ENCODE measurements around the gene RASSF6.
A peak's percentile ranks its signal among the peaks of the same experiment; 100 is the strongest.
"Not testable (repeated sequence)": the region's sequence is repeated elsewhere in the genome, so short reads cannot be mapped to it uniquely, and the experiment has no call there.

The RASSF6 gene

GRCh38 chr4:73620115-73620792 is at the start of gene RASSF6:
Gene RASSF6, minus strand, starts transcription at chr4:73620436. Its CDS starts 8,641 bp downstream, at chr4:73611795.
- H3K27me3 Mint-ChIP-seq (ENCODE audit: low read depth, poor library complexity) = peaks cover 13% of the 10 kb centered on the region
- H3K9me3 Mint-ChIP-seq = no peaks in the 10 kb centered on the region
- TF ChIP-seq CTCF (IDR thresholded peaks at IDR 0.05) = no peak
- no peaks in the 10 kb centered on the region for H3K36me3 Mint-ChIP-seq (ENCODE audit: low read depth)
- H3K4me1 Mint-ChIP-seq = peaks cover 14% of the 10 kb centered on the region
- peak within 1 kb of the TSS; percentile 78 for H3K4me3 Mint-ChIP-seq
- H3K27ac Mint-ChIP-seq = no peak within 1 kb of the TSS
- DNase-seq = peak; percentile 71

GRCh38 chr4:73669410-73670183 is 49.4 kb upstream of the RASSF6 start:
- peak overlapping the region; percentile 91 for H3K27ac Mint-ChIP-seq
- peaks cover 48% of the 10 kb centered on the region for H3K4me1 Mint-ChIP-seq

GRCh38 chr4:73668782-73669201 is 48.6 kb upstream of the RASSF6 start:
- DNase-seq = peak; percentile 30
- peaks cover 3% of the 10 kb centered on the region for H3K9me3 Mint-ChIP-seq
- H3K27ac Mint-ChIP-seq = peak overlapping the region; percentile 91
- peaks cover 50% of the 10 kb centered on the region for H3K4me1 Mint-ChIP-seq
- peak overlapping the region; percentile 33 for H3K4me3 Mint-ChIP-seq
- H3K36me3 Mint-ChIP-seq (ENCODE audit: low read depth) = no peaks in the 10 kb centered on the region
- TF ChIP-seq CTCF (IDR thresholded peaks at IDR 0.05) = no peak
- H3K27me3 Mint-ChIP-seq (ENCODE audit: low read depth, poor library complexity) = peaks cover 9% of the 10 kb centered on the region

More at GRCh38 chr4:73669410-73670183, 49.4 kb upstream of the RASSF6 start:
- Mint-ChIP-seq H3K27me3 (ENCODE audit: low read depth, poor library complexity) (peaks cover 9% of the 10 kb centered on the region), H3K36me3 (ENCODE audit: low read depth) (no peaks in the 10 kb centered on the region), H3K4me3 (no peak overlapping the region), H3K9me3 (peaks cover 3% of the 10 kb centered on the region)
- TF ChIP-seq CTCF (IDR thresholded peaks at IDR 0.05) = no peak
- no peak for DNase-seq

GRCh38 chr4:73665924-73666323 is 45.7 kb upstream of the RASSF6 start:
- H3K27me3 Mint-ChIP-seq (ENCODE audit: low read depth, poor library complexity); H3K27ac Mint-ChIP-seq; DNase-seq; H3K9me3 Mint-ChIP-seq; H3K36me3 Mint-ChIP-seq (ENCODE audit: low read depth); H3K4me3 Mint-ChIP-seq: not testable (repeated sequence)
- H3K4me1 Mint-ChIP-seq = peaks cover 49% of the 10 kb centered on the region
- TF ChIP-seq CTCF (IDR thresholded peaks at IDR 0.05) = peak; percentile 16

- Mint-ChIP-seq H3K4me1 (peaks cover 34% of the 10 kb centered on the region), H3K4me3 (no peak overlapping the region), H3K9me3 (peaks cover 3% of the 10 kb centered on the region), H3K27me3 (ENCODE audit: low read depth, poor library complexity) (no peaks in the 10 kb centered on the region), H3K36me3 (ENCODE audit: low read depth) (no peaks in the 10 kb centered on the region), H3K27ac (no peak overlapping the region)
- TF ChIP-seq CTCF (IDR thresholded peaks at IDR 0.05) = no peak
- no peak for DNase-seq
Observed at GRCh38 chr4:73664470-73664869, 44.2 kb upstream of the RASSF6 start.

Measured in nephron progenitor cell (in vitro differentiated cells).